GM18526 (cell line): Measurements from ENCODE around the gene TAC3.

ENCODE experiments used
- POLR2A ChIP-seq: IDR thresholded peaks from 3 replicates; pipeline ENCODE4 v1.6.1; 2011; ENCODE audit not compliant: insufficient read length; ENCODE audit errors: extremely low read depth

TAC3 gene

GRCh38 chr12:56980941-56981530 lies 35.3 kb downstream of the TAC3 start:
- TF ChIP-seq POLR2A = no peak

DNA sequence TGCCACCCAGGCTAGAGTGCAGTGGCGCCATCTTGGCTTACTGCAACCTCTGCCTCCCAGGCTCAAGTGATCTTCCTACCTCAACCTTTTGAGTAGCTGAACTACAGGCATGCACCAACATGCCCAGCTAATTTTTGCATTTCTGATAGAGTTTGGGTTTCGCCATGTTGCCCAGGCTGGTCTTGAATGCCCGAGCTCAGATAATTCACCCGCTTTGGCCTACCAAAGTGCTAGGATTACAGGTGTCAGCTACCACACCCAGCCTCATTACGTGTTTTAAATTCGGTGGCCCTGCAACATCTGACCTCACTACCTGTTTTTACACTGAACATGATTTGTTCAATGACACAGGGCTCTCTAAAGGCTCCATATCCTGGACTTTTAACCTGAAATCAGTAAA lies 36.1 kb downstream of the TAC3 start:
- no peak for TF ChIP-seq POLR2A

- TF ChIP-seq POLR2A = no peak
Observed at GRCh38 chr12:56979628-56980027, 36.7 kb downstream of the TAC3 start.

- no peak for TF ChIP-seq POLR2A
Observed at GRCh38 chr12:56978397-56979138, 37.8 kb downstream of the TAC3 start.
